GM23338 (cell line): Measurements from ENCODE around the gene BCL11B.

ENCODE experiments used
- EZH2 ChIP-seq: fragments of 200-600 bp; sonication (generic); IDR thresholded peaks from one replicate; pipeline ENCODE4 v1.8.0; 2017; ENCODE audit warnings: antibody characterized with exemption, mild to moderate bottlenecking, low read depth; ENCODE audit not compliant: unreplicated experiment
- EZH2phosphoT487 ChIP-seq: fragments of 200-600 bp; sonication (generic); IDR thresholded peaks from one replicate; pipeline ENCODE4 v1.8.1; 2018; ENCODE audit warnings: antibody characterized with exemption; ENCODE audit not compliant: unreplicated experiment
- POLR2AphosphoS5 ChIP-seq: IDR thresholded peaks from 2 replicates; pipeline ENCODE4 v1.6.1; 2016; ENCODE audit warnings: antibody characterized with exemption, low read depth
- TF ChIP-seq, protein P1 (sequence below), 2 experiments: fragments of 200-600 bp in 1 of 2; sonication (generic) in 1 of 2; conservative IDR thresholded peaks; 2 replicates each; pipeline versions ENCODE4 v1.5.1 to v1.6.1; 2016 to 2017; ENCODE audit warnings: antibody characterized with exemption in 2 of 2, low read depth in 2 of 2, mild to moderate bottlenecking in 2 of 2, moderate library complexity in 1 of 2

GRCh38 chr14:99238216-99238615 is 33.8 kb downstream of the BCL11B start:
- TF ChIP-seq, protein P1, sequence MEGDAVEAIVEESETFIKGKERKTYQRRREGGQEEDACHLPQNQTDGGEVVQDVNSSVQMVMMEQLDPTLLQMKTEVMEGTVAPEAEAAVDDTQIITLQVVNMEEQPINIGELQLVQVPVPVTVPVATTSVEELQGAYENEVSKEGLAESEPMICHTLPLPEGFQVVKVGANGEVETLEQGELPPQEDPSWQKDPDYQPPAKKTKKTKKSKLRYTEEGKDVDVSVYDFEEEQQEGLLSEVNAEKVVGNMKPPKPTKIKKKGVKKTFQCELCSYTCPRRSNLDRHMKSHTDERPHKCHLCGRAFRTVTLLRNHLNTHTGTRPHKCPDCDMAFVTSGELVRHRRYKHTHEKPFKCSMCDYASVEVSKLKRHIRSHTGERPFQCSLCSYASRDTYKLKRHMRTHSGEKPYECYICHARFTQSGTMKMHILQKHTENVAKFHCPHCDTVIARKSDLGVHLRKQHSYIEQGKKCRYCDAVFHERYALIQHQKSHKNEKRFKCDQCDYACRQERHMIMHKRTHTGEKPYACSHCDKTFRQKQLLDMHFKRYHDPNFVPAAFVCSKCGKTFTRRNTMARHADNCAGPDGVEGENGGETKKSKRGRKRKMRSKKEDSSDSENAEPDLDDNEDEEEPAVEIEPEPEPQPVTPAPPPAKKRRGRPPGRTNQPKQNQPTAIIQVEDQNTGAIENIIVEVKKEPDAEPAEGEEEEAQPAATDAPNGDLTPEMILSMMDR (conservative IDR thresholded peaks at IDR 0.05; ENCODE audit: low read depth in 2 of 2), result no peak
- no peak for TF ChIP-seq EZH2phosphoT487
- TF ChIP-seq EZH2, result no peak
- TF ChIP-seq POLR2AphosphoS5, result no peak
